HCT116 (cell line): Measurements from ENCODE around the gene GLYR1. TPM values are rescaled to one million over a fixed set of nuclear protein-coding genes. Genes with fewer than 3 reads are reported as not detected.

Experiments used
- ATAC-seq: fragments of 200-7000 bp; cut with Tn5 transposase; 2 replicates; pipeline ENCODE4 v1.9.1; 2020; ENCODE audit warnings: mild to moderate bottlenecking, moderate library complexity
- BruUV-seq: library from RNA; stranded (reverse); fragments of 400-500 nt; replicated peaks from 2 replicates; lab custom pipeline; 2021; lab: Mats Ljungman, UMichigan
- CTCF ChIA-PET: fragments of 300-600 bp; sonication (Branson Sonifier 250); formaldehyde crosslinking; loops from one replicate; lab custom pipeline; 2021; ENCODE audit warnings: antibody characterized with exemption; lab: Charles Lee
- POLR2A ChIA-PET: fragments of 300-600, 350-600 bp; sonication (Branson Sonifier 250); formaldehyde crosslinking; loops from one replicate; lab custom pipeline; 2021; ENCODE audit warnings: antibody characterized with exemption; lab: Charles Lee
- RAD21 ChIA-PET, 2 experiments: fragments of 300-600 bp; sonication (Branson Sonifier 250); formaldehyde crosslinking; loops; one replicate each; lab custom pipeline; 2023; ENCODE audit warnings: low total read pairs in 2 of 2; ENCODE audit not compliant: uncharacterized antibody in 2 of 2, unreplicated experiment in 2 of 2, low non-redundant PET in 1 of 2; lab: Charles Lee
- DNase-seq: peaks from one replicate; pipeline ENCODE4 v3.0.0-alpha.2; 2010; ENCODE audit warnings: low read depth, low spot score
- H2AFZ ChIP-seq: fragments of 200-600 bp; shearing (Covaris generic), sonication (generic); 2 replicates; pipeline ENCODE4 v1.6.1; 2017; ENCODE audit warnings: low read depth, mixed run types, mixed read lengths, antibody characterized with exemption, low read length; ENCODE audit not compliant: poor library complexity, severe bottlenecking
- H3K27ac ChIP-seq: 2 replicates; pipeline ENCODE4 v1.5.1; 2012; ENCODE audit warnings: low read depth, low read length
- H3K27me3 ChIP-seq: fragments of 200-600 bp; sonication (generic); 2 replicates; pipeline ENCODE4 v1.6.1; 2016; ENCODE audit warnings: mixed run types, low read length, mixed read lengths; ENCODE audit not compliant: insufficient read depth
- H3K36me3 ChIP-seq, 2 experiments: fragments of 200-500 bp in 1 of 2; fragments of 200-600 bp in 1 of 2; sonication (Bioruptor generic) in 1 of 2; sonication (generic) in 1 of 2; 2 replicates each; pipeline versions ENCODE4 v1.5.1 to v1.6.1; 2014 to 2016; ENCODE audit warnings: low read length in 2 of 2, inconsistent platforms in 1 of 2, mixed read lengths in 1 of 2, mixed run types in 1 of 2; ENCODE audit not compliant: insufficient read depth in 2 of 2, control insufficient read depth in 1 of 2
- H3K4me1 ChIP-seq, 2 experiments: fragments of 200-600 bp in 1 of 2; sonication (generic) in 1 of 2; 2 replicates each; pipeline versions ENCODE4 v1.5.1 to v1.6.1; 2012 to 2017; ENCODE audit warnings: low read length in 2 of 2, inconsistent platforms in 1 of 2, mild to moderate bottlenecking in 1 of 2, mixed read lengths in 1 of 2, mixed run types in 1 of 2, moderate library complexity in 1 of 2; ENCODE audit not compliant: insufficient read depth in 2 of 2, control insufficient read depth in 1 of 2
- H3K4me2 ChIP-seq: fragments of 200-600 bp; sonication (generic); 2 replicates; pipeline ENCODE4 v1.6.1; 2017; ENCODE audit warnings: mixed run types, low read length, mixed read lengths
- H3K4me3 ChIP-seq, 2 experiments: fragments of 200-600 bp in 1 of 2; sonication (generic) in 1 of 2; replicated peaks in 1 of 2; 2 replicates each; pipeline ENCODE4 v1.5.1; 2011 to 2016; ENCODE audit warnings: low read length in 2 of 2, control low read depth in 1 of 2, low read depth in 1 of 2, mild to moderate bottlenecking in 1 of 2, mixed read lengths in 1 of 2, mixed run types in 1 of 2
- H3K79me2 ChIP-seq: fragments of 200-600 bp; sonication (generic); 2 replicates; pipeline ENCODE4 v1.6.1; 2017; ENCODE audit warnings: mild to moderate bottlenecking, mixed run types, low read length, moderate library complexity, mixed read lengths; ENCODE audit not compliant: insufficient read depth
- H3K9ac ChIP-seq: fragments of 200-600 bp; sonication (generic); 2 replicates; pipeline ENCODE4 v1.6.1; 2016; ENCODE audit warnings: low read length, mixed read lengths
- H3K9me2 ChIP-seq: fragments of 200-600 bp; sonication (generic), shearing (Covaris generic); 2 replicates; pipeline ENCODE4 v1.6.1; 2017; ENCODE audit warnings: mixed run types, mild to moderate bottlenecking, moderate library complexity; ENCODE audit not compliant: insufficient read depth
- H3K9me3 ChIP-seq, 2 experiments: fragments of 200-500 bp in 1 of 2; fragments of 200-600 bp in 1 of 2; sonication (Bioruptor generic) in 1 of 2; sonication (generic) in 1 of 2; 2 replicates each; pipeline ENCODE4 v1.6.1; 2014 to 2017; ENCODE audit warnings: low read length in 2 of 2, mixed read lengths in 2 of 2, inconsistent platforms in 1 of 2, low read depth in 1 of 2, mild to moderate bottlenecking in 1 of 2, mixed run types in 1 of 2, moderate library complexity in 1 of 2; ENCODE audit not compliant: control insufficient read depth in 1 of 2, insufficient read depth in 1 of 2
- H4K20me1 ChIP-seq: fragments of 200-600 bp; sonication (generic), shearing (Covaris generic); 2 replicates; pipeline ENCODE4 v1.6.1; 2017; ENCODE audit warnings: mixed run types, mild to moderate bottlenecking, moderate library complexity; ENCODE audit not compliant: insufficient read depth
- CBX3 ChIP-seq: IDR thresholded peaks from 2 replicates; pipeline ENCODE4 v1.6.1; 2012; ENCODE audit warnings: low read depth
- EGR1 ChIP-seq: IDR thresholded peaks from 2 replicates; pipeline ENCODE4 v1.6.1; 2012; ENCODE audit warnings: low read depth
- EZH2 ChIP-seq: fragments of 200-600 bp; sonication (generic); IDR thresholded peaks from 2 replicates; pipeline ENCODE4 v1.6.1; 2017; ENCODE audit warnings: antibody characterized with exemption, mixed run types
- EZH2phosphoT487 ChIP-seq: fragments of 200-600 bp; IDR thresholded peaks from 2 replicates; pipeline ENCODE4 v1.6.1; 2018; ENCODE audit warnings: antibody characterized with exemption, borderline replicate concordance
- POLR2A ChIP-seq: IDR thresholded peaks from 2 replicates; pipeline ENCODE4 v1.7.0; 2011; ENCODE audit warnings: borderline replicate concordance; ENCODE audit not compliant: insufficient read depth, insufficient read length; ENCODE audit errors: extremely low read depth
- POLR2AphosphoS5 ChIP-seq: IDR thresholded peaks from 2 replicates; pipeline ENCODE4 v1.6.1; 2011; ENCODE audit warnings: mild to moderate bottlenecking, low read depth, low read length, moderate library complexity
- RAD21 ChIP-seq: IDR thresholded peaks from 2 replicates; pipeline ENCODE4 v1.6.1; 2012; ENCODE audit warnings: low read depth, mild to moderate bottlenecking
- SP1 ChIP-seq: IDR thresholded peaks from 2 replicates; pipeline ENCODE4 v1.6.1; 2012; ENCODE audit warnings: low read depth
- SRF ChIP-seq: IDR thresholded peaks from 2 replicates; pipeline ENCODE4 v1.6.1; 2012; ENCODE audit warnings: low read depth
- TCF7L2 ChIP-seq: IDR thresholded peaks from 2 replicates; pipeline ENCODE4 v1.7.0; 2011; ENCODE audit warnings: borderline replicate concordance, inconsistent platforms; ENCODE audit not compliant: insufficient read depth, insufficient read length; ENCODE audit errors: extremely low read depth
- ZNF274 ChIP-seq: fragments of 200-500 bp; sonication (Bioruptor generic); IDR thresholded peaks from 2 replicates; pipeline ENCODE4 v1.6.1; 2014; ENCODE audit warnings: mild to moderate bottlenecking, low read depth, low read length, inconsistent platforms
- intact Hi-C: fragments of 100-400 bp; cut with micrococcal nuclease; formaldehyde crosslinking; loops from 2 replicates; pipeline ENCODE4 v1.10.0; 2022
- total RNA-seq: library from RNA; stranded (reverse); gene quantifications from one replicate; pipeline ENCODE4 v1.2.1, GENCODE V29; 2021; ENCODE audit not compliant: unreplicated experiment
- TF ChIP-seq, protein P1 (sequence below): IDR thresholded peaks from 2 replicates; pipeline ENCODE4 v1.6.1; 2011; ENCODE audit warnings: mild to moderate bottlenecking, low read length, moderate library complexity; ENCODE audit not compliant: insufficient replicate concordance; ENCODE audit errors: extremely low read depth

Gene GLYR1
- total RNA-seq, 1 experiment from 2014 or later: 50.0 TPM

DNA sequence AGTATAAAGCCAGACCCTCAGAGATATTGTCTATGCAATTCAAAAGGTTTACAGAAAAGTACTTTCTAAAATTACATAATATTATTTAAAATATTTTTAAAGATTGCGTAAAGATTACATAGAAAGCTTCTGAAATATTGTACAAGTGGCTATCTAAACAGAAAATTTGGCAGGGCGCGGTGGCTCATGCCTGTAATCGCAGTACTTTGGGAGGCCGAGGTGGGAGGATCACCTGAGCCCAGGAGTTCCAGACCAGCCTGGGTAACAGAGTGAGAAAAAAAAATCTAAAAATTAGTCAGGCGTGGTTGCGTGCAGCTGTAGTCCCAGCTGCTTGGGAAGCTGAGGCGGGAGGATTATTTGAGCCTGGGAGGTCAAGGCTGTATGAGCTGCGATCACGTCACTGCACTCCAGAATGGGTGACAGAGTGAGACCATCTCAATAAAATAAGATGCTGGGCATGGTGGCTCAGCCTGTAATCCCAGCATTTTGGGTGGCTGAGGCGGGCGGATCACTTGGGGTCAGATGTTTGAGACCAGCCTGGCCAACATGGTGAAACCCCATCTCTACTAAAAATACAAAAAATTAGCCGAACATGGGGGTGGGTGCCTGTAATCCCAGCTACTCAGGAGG is 18.3 kb upstream of the GLYR1 start:
- H3K36me3 ChIP-seq: peaks cover 20 to 26% of the 10 kb centered on the region in 2 experiments; a peak in 2 of 4 replicates
- no TSS peak for BruUV-seq
- RAD21 ChIA-PET: no interaction called here
- no peak overlapping the region for H3K9ac ChIP-seq
- no peaks in the 10 kb centered on the region for H3K9me2 ChIP-seq
- H3K79me2 ChIP-seq: peaks cover 81% of the 10 kb centered on the region
- no peak overlapping the region for H3K4me3 ChIP-seq
- CTCF ChIA-PET: no interaction called here
- DNase-seq: no peak
- intact Hi-C loops: no loop called here
- H3K27ac ChIP-seq: no peak overlapping the region
- H3K4me1 ChIP-seq: no peaks in the 10 kb centered on the region
- no peak for TF ChIP-seq CBX3
- TF ChIP-seq, protein P1, sequence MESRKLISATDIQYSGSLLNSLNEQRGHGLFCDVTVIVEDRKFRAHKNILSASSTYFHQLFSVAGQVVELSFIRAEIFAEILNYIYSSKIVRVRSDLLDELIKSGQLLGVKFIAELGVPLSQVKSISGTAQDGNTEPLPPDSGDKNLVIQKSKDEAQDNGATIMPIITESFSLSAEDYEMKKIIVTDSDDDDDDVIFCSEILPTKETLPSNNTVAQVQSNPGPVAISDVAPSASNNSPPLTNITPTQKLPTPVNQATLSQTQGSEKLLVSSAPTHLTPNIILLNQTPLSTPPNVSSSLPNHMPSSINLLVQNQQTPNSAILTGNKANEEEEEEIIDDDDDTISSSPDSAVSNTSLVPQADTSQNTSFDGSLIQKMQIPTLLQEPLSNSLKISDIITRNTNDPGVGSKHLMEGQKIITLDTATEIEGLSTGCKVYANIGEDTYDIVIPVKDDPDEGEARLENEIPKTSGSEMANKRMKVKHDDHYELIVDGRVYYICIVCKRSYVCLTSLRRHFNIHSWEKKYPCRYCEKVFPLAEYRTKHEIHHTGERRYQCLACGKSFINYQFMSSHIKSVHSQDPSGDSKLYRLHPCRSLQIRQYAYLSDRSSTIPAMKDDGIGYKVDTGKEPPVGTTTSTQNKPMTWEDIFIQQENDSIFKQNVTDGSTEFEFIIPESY: no peak
- no peak for TF ChIP-seq EZH2phosphoT487
- no peak for TF ChIP-seq ZNF274
- no peak for TF ChIP-seq TCF7L2
- TF ChIP-seq SRF: no peak
- no peak for TF ChIP-seq SP1
- TF ChIP-seq RAD21: no peak
- no peak for TF ChIP-seq EZH2
- no peak for TF ChIP-seq POLR2AphosphoS5
- no peak for TF ChIP-seq POLR2A
- no peak for TF ChIP-seq EGR1
- TF ChIP-seq, all 23 proteins: peak for 0
- Histone ChIP-seq H3K4me2 (no peak overlapping the region), H3K27me3 (no peaks in the 10 kb centered on the region), H4K20me1 (no peaks in the 10 kb centered on the region; the same call in 1 of the 2 replicates), H2AFZ (no peak overlapping the region), H3K9me3 (no peaks in the 10 kb centered on the region)
- no peak for ATAC-seq
- POLR2A ChIA-PET: no interaction called here
